Measurements from ENCODE around the gene KCNE2. TPM values are rescaled to one million over a fixed set of nuclear protein-coding genes. Genes with fewer than 3 reads are reported as not detected.

The KCNE2 gene
- total and polyA plus RNA-seq, 4 donors, result 0.50 to 2.4 (median 1.6) TPM

DNA sequence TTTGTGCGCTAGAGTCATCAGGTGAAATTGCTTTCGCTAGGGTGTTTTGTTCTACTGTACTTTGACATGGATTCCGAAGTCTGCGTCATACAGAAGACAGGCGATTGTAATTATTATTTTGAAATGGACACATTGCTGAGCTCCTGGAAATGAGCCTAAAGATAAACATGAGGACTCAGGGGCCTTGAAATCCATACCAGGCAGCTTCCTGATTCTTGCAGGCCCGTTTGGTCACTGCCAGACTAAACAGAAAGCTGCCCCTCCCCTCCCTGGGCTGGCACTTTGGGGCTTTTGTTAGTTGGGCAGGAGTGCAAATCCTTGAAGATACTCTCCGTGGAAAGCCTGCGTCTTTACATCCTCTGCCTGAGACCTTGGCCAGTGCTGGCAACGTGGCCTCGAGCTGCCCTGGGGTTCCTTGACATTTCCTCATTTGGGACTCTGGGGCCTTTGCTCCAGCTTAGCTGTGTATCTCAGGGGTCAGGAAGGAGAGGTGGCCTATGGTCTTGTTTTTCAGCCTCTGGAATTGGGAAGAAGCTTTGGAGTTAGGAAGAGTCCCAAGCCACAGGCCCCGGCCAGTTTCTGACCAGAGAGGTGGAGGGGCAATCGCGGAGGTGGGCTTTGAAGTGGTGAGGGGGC lies 26.9 kb upstream of the KCNE2 start:
- WGBS, 2 donors, result 35 to 36% methylated on average over 13 of the region's 13 CpGs
- Histone ChIP-seq H3K36me3 (ENCODE audit: control insufficient read depth in 1 of 2, insufficient read depth in 2 of 2, low read length in 1 of 2) (no peaks in the 10 kb centered on the region), H3K27ac (ENCODE audit: low read depth in 1 of 2, low read length in 2 of 2) (peak overlapping the region; percentile 8 to 73), H3K27me3 (ENCODE audit: control insufficient read depth in 1 of 2, insufficient read depth in 2 of 2, low read length in 1 of 2) (no peaks in the 10 kb centered on the region), H3K9me3 (ENCODE audit: control insufficient read depth, low read length) (no peaks in the 10 kb centered on the region), H3K4me1 (ENCODE audit: control insufficient read depth in 1 of 2, insufficient read depth in 2 of 2, low read length in 2 of 2) (peaks cover 2 to 5% of the 10 kb centered on the region in 2 donors), H3K4me3 (ENCODE audit: low read length in 2 of 2) (no peak overlapping the region)
- ATAC-seq (ENCODE audit: low FRiP score) (no peak), DNase-seq (peak in 1 of 2 donors; percentile 63)
- intact Hi-C loops (cut with DNase I), result no loop called here

DNA sequence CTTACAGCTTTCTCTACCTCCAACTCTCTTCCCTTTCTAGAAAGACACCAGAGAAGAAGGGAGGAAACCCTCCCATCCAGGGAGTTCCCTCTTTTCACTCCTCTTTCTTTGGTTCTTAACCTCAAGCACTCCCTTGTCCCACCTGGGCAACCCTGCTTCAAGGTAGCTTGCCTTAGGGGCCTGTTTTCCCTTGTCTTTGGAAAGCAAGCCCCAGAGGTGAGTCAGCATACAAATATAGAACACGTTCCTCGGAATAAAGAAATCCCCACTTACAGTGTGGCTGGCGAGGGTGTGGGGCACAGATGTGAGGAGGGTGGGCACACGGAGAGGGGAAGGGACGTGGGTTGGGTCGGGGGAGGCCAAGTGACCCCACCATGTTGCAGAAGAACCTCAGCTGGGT lies 26.1 kb upstream of the KCNE2 start:
- WGBS, 2 donors, result 12 to 15% methylated on average over 6 of the region's 6 CpGs
- Histone ChIP-seq H3K4me3 (ENCODE audit: low read length in 2 of 2) (no peak overlapping the region), H3K36me3 (ENCODE audit: control insufficient read depth in 1 of 2, insufficient read depth in 2 of 2, low read length in 1 of 2) (no peaks in the 10 kb centered on the region), H3K27me3 (ENCODE audit: control insufficient read depth in 1 of 2, insufficient read depth in 2 of 2, low read length in 1 of 2) (no peaks in the 10 kb centered on the region), H3K9me3 (ENCODE audit: control insufficient read depth, low read length) (no peaks in the 10 kb centered on the region), H3K27ac (ENCODE audit: low read depth in 1 of 2, low read length in 2 of 2) (peak overlapping the region in 1 of 2 donors; percentile 73), H3K4me1 (ENCODE audit: control insufficient read depth in 1 of 2, insufficient read depth in 2 of 2, low read length in 2 of 2) (peaks cover 2 to 5% of the 10 kb centered on the region in 2 donors)
- intact Hi-C loops (cut with DNase I), result no loop called here
- ATAC-seq (ENCODE audit: low FRiP score) (peak; percentile 43), DNase-seq (no peak)

DNA sequence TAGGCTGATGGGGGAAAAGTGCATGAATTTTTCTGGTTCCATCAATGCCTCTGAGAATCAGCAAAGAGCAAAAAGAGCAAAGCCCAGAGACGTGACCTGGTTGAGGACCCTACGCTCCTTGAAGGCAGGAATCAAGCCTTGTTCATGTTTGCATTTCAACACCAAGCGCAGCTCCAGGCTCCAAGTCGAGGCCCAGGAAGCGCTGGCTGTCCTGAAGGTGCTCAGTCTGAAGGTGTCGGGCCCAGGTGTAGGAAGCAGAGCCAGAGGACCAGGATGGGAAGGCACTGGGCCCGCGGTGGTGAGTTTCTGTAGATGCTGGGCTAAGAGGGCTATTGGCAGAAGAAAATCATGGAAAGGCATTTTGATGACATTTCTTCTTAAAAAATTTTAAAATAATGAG lies 25.6 kb upstream of the KCNE2 start:
- H3K9me3 ChIP-seq (ENCODE audit: control insufficient read depth, low read length), result no peaks in the 10 kb centered on the region
- 92 to 94% methylated on average over 8 of the region's 8 CpGs for WGBS, 2 donors
- peaks cover 0 to 5% of the 10 kb centered on the region in 2 donors for H3K4me1 ChIP-seq (ENCODE audit: control insufficient read depth in 1 of 2, insufficient read depth in 2 of 2, low read length in 2 of 2)
- no peak for ATAC-seq (ENCODE audit: low FRiP score)
- H3K27ac ChIP-seq (ENCODE audit: low read depth in 1 of 2, low read length in 2 of 2), result peak overlapping the region; percentile 28 to 33
- no peaks in the 10 kb centered on the region for H3K36me3 ChIP-seq (ENCODE audit: control insufficient read depth in 1 of 2, insufficient read depth in 2 of 2, low read length in 1 of 2)
- H3K27me3 ChIP-seq (ENCODE audit: control insufficient read depth in 1 of 2, insufficient read depth in 2 of 2, low read length in 1 of 2), result no peaks in the 10 kb centered on the region
- H3K4me3 ChIP-seq (ENCODE audit: low read length in 2 of 2), result no peak overlapping the region
- intact Hi-C loops (cut with DNase I), result no loop called here
- no peak for DNase-seq

DNA sequence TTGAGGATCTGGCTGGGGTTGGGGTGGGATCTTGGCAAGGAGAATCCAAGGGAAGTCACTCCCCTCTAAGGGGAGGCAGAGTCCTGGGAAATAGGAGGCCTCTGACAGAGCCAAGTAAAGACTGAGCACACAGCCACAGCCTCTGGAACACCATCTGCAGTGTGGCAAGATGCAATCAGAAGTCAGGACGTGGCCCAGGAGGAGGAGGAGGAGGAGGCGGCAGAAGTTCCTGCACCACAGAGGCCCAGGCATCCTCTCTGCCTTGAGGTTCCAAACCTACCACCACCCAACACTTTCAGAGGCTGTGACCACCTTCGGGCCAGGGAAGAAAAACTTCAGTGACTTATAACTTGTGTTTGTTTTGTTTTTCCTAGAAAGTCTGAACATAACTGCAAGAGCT lies 23.7 kb upstream of the KCNE2 start:
- H3K4me1 ChIP-seq (ENCODE audit: control insufficient read depth in 1 of 2, insufficient read depth in 2 of 2, low read length in 2 of 2), result no peaks in the 10 kb centered on the region
- DNase-seq (no peak), ATAC-seq (ENCODE audit: low FRiP score) (no peak)
- peak overlapping the region in 1 of 2 donors; percentile 37 for H3K27ac ChIP-seq (ENCODE audit: low read depth in 1 of 2, low read length in 2 of 2)
- WGBS, 2 donors, result 24 to 27% methylated on average over 3 of the region's 3 CpGs
- H3K27me3 ChIP-seq (ENCODE audit: control insufficient read depth in 1 of 2, insufficient read depth in 2 of 2, low read length in 1 of 2), result no peaks in the 10 kb centered on the region
- H3K36me3 ChIP-seq (ENCODE audit: control insufficient read depth in 1 of 2, insufficient read depth in 2 of 2, low read length in 1 of 2), result no peaks in the 10 kb centered on the region
- intact Hi-C loops (cut with DNase I), result no loop called here
- no peaks in the 10 kb centered on the region for H3K9me3 ChIP-seq (ENCODE audit: control insufficient read depth, low read length)
- H3K4me3 ChIP-seq (ENCODE audit: low read length in 2 of 2), result no peak overlapping the region

DNA sequence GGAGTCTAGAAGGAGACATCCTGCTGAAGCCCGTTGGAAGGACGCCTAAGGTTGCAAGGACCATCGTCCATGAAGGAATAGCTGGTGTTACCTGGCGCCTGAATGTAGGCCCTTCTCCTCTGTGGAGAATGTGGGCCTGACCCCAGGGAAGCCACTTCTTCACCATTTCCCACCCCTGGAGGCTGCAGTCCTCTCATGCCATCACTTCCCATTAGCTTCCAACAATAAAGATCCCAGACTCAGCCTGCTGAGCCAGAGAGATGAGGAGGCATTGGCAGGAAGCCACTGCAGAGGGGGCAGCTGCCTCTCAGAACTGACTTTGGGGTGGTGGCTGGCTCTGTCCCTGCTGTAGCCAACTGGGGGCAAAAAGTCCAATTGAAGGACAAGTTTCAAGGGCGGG lies 21.3 kb upstream of the KCNE2 start:
- intact Hi-C loops (cut with DNase I), result no loop called here
- H3K27ac ChIP-seq (ENCODE audit: low read depth in 1 of 2, low read length in 2 of 2), result no peak overlapping the region

DNA sequence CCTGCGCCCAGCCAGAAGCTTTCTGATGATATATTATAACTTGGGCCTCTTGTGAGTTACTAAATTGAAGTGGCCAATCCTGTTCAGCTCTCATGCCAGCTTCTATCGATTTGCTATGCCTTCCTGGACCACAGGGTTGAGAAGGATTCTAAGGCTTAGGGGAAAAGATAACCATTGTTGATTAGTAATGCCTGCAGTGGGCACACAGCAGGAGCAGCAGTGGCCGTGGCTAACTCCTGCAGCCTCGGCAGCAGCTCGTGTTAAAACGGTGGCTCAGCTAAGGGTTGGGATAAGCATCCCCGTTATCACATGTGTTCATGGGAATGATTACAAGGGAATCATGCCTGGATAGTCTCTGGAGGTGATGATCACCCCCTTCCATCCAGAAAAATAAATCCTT lies 20.5 kb upstream of the KCNE2 start:
- H3K27me3 ChIP-seq (ENCODE audit: control insufficient read depth in 1 of 2, insufficient read depth in 2 of 2, low read length in 1 of 2), result no peaks in the 10 kb centered on the region
- intact Hi-C loops (cut with DNase I), result no loop called here
- H3K4me1 ChIP-seq (ENCODE audit: control insufficient read depth in 1 of 2, insufficient read depth in 2 of 2, low read length in 2 of 2), result no peaks in the 10 kb centered on the region
- no peak for ATAC-seq (ENCODE audit: low FRiP score)
- H3K27ac ChIP-seq (ENCODE audit: low read depth in 1 of 2, low read length in 2 of 2), result no peak overlapping the region
- DNase-seq, result no peak
- H3K4me3 ChIP-seq (ENCODE audit: low read length in 2 of 2), result no peak overlapping the region
- 94% methylated on average over 7 of the region's 7 CpGs for WGBS, 2 donors
- no peaks in the 10 kb centered on the region for H3K36me3 ChIP-seq (ENCODE audit: control insufficient read depth in 1 of 2, insufficient read depth in 2 of 2, low read length in 1 of 2)
- H3K9me3 ChIP-seq (ENCODE audit: control insufficient read depth, low read length), result no peaks in the 10 kb centered on the region

More for the DNA sequence above, 21.3 kb upstream of the KCNE2 start:
- Histone ChIP-seq H3K27me3 (ENCODE audit: control insufficient read depth in 1 of 2, insufficient read depth in 2 of 2, low read length in 1 of 2) (no peaks in the 10 kb centered on the region), H3K9me3 (ENCODE audit: control insufficient read depth, low read length) (no peaks in the 10 kb centered on the region), H3K4me1 (ENCODE audit: control insufficient read depth in 1 of 2, insufficient read depth in 2 of 2, low read length in 2 of 2) (no peaks in the 10 kb centered on the region), H3K4me3 (ENCODE audit: low read length in 2 of 2) (no peak overlapping the region), H3K36me3 (ENCODE audit: control insufficient read depth in 1 of 2, insufficient read depth in 2 of 2, low read length in 1 of 2) (no peaks in the 10 kb centered on the region)
- ATAC-seq (ENCODE audit: low FRiP score) (no peak), DNase-seq (no peak)
- 99% methylated on average over 5 of the region's 5 CpGs for WGBS, 2 donors

DNA sequence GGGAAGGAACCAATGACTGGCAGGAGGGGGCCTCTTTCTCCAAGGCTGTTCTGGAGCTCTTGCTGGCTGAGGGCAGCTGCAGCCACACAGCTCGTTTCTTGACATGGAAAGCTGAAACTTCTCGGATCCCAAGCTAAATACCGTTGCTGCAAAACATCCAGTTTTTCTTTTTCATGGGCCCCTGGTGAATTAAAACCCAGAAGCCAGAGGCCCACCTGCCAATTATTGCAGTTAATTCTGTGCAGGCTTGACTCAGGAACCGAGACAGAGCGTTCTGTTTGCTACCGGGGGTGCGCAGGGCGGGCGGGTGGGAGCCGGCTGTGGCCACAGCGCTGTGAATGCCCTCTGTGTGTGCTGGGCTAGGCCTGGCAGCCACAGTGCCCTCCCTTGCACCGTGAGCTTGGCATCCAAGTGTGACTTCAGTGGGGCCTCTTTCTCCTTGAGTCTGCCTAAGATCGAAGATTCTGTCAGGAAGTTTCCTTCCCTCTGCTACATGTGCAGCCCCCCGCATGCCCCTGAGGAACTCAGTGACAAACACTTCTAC lies 19.9 kb upstream of the KCNE2 start:
- ATAC-seq (ENCODE audit: low FRiP score) (no peak), DNase-seq (no peak)
- Histone ChIP-seq H3K27me3 (ENCODE audit: control insufficient read depth in 1 of 2, insufficient read depth in 2 of 2, low read length in 1 of 2) (no peaks in the 10 kb centered on the region), H3K4me1 (ENCODE audit: control insufficient read depth in 1 of 2, insufficient read depth in 2 of 2, low read length in 2 of 2) (no peaks in the 10 kb centered on the region), H3K36me3 (ENCODE audit: control insufficient read depth in 1 of 2, insufficient read depth in 2 of 2, low read length in 1 of 2) (no peaks in the 10 kb centered on the region), H3K27ac (ENCODE audit: low read depth in 1 of 2, low read length in 2 of 2) (no peak overlapping the region), H3K4me3 (ENCODE audit: low read length in 2 of 2) (no peak overlapping the region), H3K9me3 (ENCODE audit: control insufficient read depth, low read length) (no peaks in the 10 kb centered on the region)
- WGBS, 2 donors, result 72 to 82% methylated on average over 14 of the region's 14 CpGs
- intact Hi-C loops (cut with DNase I), result no loop called here

DNA sequence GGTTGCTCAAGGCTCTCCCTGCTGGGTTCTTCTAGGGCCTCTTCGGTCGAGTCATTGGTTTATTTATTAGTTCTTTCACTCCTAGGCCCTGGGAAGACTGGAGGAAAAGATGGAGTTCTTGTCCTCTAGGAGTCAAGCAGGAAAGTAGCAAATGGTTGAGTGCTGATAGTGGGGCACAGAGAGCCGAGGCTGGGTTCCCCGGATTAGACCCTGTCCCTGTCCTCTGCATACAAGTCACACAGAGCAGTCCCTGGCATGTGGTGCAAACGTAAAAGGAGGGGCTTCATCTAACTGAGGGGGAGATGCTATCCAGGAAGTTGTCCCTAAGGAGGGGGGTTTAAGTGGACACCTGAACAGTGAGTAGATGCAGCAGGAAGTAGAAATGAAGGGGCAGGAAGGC lies 19.2 kb upstream of the KCNE2 start:
- H3K36me3 ChIP-seq (ENCODE audit: control insufficient read depth in 1 of 2, insufficient read depth in 2 of 2, low read length in 1 of 2), result no peaks in the 10 kb centered on the region
- WGBS, 2 donors, result 88 to 92% methylated on average over 5 of the region's 5 CpGs
- ATAC-seq (ENCODE audit: low FRiP score), result no peak
- H3K9me3 ChIP-seq (ENCODE audit: control insufficient read depth, low read length), result no peaks in the 10 kb centered on the region
- no peak for DNase-seq
- peak overlapping the region in 1 of 2 donors; percentile 16 for H3K27ac ChIP-seq (ENCODE audit: low read depth in 1 of 2, low read length in 2 of 2)
- H3K4me1 ChIP-seq (ENCODE audit: control insufficient read depth in 1 of 2, insufficient read depth in 2 of 2, low read length in 2 of 2), result no peaks in the 10 kb centered on the region
- no peaks in the 10 kb centered on the region for H3K27me3 ChIP-seq (ENCODE audit: control insufficient read depth in 1 of 2, insufficient read depth in 2 of 2, low read length in 1 of 2)
- intact Hi-C loops (cut with DNase I), result no loop called here
- no peak overlapping the region for H3K4me3 ChIP-seq (ENCODE audit: low read length in 2 of 2)
